NCI-H82 treated with DMSO at 0.1 percent for 48 hours (cell line): ENCODE measurements around the gene ALPP.
"Not testable (repeated sequence)": the region's sequence is repeated elsewhere in the genome, so short reads cannot be mapped to it uniquely, and the experiment has no call there.

Source experiments
- DNase-seq: peaks from one replicate; lab custom pipeline; 2025; ENCODE audit not compliant: unreplicated experiment; lab: John Stamatoyannopoulos, UW

The ALPP gene

DNA sequence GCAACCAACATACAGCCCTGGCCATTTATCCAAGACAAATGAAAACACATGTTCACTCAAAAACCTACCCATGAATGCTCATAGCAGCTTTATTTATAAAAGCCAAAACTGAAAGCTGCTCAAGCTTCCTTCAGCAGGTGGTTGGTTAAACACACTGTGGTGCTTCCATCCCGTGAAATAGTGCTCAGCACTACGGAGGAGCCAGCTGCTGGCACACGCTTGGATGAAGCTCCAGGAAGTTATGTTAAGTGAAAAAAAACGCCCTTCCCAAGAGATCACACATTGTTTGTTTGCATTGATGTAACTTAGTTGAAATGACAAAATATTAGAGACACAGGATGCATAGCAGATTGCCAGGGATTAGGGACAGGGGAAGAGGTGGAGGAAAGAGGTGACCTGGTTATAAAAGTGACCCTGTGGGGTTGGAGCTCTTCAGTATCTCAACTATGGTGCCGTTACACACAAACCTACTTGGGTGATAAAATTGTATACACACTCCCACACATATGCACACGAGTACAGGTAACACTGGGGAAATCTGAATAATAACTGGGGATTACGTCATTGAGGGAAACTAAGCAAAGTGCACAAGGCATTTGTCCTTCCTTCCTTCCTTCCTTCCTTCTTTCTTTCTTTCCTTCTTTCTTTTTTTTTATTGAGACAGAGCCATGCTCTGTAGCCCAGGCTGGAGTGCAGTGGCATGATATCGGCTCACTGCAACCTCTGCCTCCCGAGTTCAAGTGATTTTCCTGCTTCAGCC, 21.9 kb downstream of the ALPP start:
- DNase-seq, result no peak

DNA sequence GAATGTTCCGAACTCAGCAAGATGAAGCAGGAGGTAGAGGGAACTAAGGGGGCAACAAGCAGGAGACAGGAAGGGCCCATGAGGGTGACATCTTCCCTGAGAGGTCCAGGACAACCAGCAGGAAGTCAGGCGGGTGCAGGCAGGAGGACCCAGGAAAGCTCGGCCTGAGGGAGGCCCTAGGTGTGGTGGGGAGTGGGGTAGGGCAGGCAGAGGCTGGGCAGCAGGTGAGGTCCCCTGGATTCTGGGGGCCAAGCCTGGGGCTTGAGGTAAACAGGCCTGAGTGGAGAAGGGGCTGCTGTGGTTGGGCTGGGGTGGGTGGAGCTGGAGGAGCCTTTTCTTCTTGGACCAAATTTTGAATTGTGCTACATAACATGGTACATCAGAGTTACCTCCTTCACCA, 24.0 kb downstream of the ALPP start:
- no peak for DNase-seq

DNA sequence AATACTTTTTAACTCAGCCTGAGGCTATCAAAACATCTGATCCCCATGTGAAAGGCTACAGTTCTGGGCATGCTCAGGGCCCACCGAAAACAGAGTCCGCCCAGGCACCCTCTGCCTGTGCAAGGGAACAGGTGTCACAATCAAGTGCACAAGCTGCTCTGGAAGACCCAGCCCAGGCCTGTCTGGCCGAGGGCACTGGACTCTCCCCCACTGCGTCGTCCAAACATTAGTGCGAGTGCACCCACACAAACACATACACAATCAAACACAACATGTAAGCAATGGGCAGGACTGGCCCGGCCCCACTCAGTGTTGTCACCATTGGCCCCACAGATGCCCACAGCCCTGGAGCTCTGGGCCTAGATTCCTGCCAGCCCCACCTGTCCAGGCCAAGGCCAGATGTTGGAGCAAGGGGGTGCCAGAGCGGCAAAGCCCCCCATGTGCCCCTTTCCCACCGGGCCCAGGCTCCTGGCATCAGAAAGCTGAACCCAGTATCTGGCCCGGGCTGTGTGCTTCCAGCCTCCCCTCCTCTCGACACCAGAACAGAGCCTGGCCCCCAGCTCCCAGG, 27.5 kb downstream of the ALPP start:
- no peak for DNase-seq

DNA sequence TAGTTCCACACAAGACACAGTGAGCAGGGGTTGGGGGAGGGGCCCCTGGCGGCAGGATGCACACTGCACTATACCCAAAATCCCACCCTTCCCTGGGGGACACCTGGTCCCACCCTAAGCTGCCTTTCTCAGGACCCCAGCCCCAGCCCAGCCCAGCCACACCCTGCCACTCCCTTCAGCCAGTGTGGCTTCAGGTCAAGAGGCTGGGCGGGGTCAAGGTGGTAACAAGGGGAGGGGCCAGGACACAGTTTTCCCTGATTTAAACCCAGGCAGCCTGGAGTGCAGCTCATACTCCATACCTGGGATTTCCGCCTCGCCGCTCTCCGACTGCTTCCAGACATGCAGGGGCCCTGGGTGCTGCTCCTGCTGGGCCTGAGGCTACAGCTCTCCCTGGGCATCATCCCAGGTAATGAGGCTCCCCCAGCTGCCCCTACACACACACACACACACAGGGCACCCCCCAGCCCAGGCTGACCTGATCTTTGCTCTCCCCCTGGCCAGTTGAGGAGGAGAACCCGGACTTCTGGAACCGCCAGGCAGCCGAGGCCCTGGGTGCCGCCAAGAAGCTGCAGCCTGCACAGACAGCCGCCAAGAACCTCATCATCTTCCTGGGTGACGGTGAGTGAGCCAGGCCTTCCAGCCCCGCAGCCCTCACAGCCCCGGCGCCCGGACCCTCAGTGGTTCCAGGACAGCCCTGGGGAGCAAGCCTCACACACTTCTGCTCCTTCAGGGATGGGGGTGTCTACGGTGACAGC, 28.2 kb downstream of the ALPP start, which contains the start of gene ALPG:
ALPG (plus strand) TSS at position 289 of the 755 bp plus-strand sequence; CDS start at position 340, 51 bp downstream.
- DNase-seq, result no peak

DNA sequence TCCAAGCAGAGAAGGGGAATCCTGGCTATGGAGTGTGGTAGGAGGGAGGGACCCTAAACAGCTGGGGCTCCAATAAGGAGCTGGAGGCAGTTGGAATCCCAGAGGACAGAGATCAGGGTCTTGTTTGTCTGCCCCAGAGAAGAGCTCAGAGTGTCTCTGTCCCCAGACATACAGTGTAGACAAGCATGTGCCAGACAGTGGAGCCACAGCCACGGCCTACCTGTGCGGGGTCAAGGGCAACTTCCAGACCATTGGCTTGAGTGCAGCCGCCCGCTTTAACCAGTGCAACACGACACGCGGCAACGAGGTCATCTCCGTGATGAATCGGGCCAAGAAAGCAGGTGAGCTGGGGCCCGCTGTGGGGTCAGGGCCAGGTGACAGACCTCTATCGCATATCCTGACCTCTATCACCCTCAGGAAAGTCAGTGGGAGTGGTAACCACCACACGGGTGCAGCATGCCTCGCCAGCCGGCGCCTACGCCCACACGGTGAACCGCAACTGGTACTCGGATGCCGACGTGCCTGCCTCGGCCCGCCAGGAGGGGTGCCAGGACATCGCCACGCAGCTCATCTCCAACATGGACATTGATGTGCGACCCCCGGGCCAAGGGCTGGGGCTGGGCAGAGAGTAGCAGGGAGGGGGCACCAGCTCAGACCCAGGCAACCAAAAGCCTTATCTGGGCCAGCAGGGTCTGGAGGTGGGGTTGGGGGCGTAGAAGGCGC, 29.0 kb downstream of the ALPP start:
- DNase-seq, result not testable (repeated sequence)

DNA sequence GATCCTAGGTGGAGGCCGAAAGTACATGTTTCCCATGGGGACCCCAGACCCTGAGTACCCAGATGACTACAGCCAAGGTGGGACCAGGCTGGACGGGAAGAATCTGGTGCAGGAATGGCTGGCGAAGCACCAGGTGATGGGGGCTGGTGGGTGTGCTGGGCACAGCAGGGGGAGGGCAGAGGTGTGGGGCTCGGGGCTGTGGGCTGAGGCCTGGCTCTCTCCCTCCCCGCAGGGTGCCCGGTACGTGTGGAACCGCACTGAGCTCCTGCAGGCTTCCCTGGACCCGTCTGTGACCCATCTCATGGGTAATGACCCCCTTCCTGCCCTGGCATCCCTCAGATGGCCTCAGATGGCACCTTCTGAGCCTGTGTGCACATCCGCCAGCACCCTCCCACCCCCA, 29.7 kb downstream of the ALPP start:
- DNase-seq, result not testable (repeated sequence)

DNA sequence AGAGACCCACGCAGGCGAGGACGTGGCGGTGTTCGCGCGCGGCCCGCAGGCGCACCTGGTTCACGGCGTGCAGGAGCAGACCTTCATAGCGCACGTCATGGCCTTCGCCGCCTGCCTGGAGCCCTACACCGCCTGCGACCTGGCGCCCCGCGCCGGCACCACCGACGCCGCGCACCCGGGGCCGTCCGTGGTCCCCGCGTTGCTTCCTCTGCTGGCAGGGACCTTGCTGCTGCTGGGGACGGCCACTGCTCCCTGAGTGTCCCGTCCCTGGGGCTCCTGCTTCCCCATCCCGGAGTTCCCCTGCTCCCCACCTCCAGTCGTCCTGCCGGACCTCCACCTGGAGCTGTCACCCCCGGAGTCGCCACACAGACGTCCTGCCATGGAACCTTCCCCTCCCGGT, 31.1 kb downstream of the ALPP start:
- DNase-seq, result not testable (repeated sequence)

DNA sequence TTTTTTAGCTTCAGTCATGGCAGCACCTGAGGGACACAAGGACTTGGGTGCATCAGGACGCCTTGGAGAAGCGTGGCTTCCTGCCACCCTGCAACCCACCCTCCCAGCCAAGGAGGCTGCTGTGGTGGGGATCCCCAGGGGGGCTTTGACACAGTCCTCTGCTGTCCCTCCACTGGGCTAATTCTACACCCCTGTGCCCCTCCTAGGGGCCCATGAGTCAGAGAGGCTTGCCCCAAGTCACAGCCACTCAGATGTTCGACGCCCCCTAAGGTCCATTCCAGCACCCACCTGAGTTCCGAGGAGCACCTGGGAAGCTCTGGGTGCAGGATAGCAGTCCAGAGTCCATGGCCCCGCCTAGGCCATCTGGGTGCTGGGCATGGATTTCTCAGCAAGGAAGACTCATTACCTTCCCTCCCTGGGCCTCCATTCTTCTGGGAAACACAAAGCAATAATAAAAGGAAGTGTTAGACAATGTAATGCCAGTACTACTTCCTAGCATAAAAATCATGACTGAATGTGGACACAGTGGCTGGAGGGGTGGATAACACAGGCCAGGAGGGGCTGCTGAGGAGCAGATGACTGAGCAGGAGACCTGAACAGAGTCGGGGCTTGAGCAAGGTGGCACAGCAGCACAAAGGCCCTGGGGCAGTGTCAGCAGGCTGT, 31.8 kb downstream of the ALPP start:
- no peak for DNase-seq

DNA sequence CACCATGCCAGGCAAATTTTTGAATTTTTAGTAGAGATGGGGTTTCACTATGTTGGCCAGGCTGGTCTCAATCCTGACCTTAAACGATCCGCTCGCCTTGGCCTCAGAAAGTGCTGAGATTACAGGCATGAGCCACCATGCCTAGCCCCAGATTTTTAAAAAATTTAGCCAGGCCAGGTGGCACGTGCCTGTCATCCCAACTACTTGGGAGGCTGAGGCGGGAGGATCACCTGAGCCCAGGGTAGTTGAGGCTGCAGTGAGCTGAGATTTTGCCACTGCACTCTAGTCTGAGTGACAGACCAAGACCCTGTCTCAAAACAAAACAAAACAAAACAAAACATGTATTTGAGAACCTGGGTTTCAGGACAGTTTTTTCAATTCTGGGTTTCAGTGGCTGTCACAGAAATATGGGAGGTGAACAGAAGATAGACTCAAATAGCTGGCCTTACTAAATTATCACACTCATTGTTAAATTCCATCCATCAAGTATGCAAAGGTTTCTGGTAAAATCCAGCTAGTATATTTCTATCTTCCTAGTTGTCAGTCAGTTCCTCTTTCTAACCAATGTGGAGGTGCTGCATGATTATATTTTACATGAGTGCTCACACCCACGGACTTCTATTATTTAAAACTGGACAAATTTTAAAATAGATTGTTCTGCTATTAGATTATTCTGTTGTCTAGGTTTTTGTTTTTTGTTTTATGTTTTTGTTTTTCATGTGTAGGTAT, 33.5 kb downstream of the ALPP start:
- no peak for DNase-seq

DNA sequence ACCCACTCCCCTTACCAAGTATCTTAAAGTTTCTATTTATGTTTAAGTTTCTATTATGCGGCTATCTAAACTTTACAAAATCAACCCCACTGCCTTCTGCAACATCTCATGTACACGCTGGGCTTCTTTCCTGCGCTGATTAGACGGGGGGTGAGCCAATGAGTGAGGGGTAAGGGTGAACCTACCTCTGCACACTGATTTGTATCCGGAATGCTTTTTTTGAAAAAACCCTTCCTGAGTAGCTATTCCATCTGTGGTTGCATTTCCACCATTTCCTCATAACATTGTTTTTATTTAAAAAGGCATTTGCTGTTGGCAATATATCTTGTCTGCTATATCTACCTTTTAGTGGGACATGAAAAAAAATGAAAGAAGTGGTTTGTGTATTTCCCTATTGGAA, 34.4 kb downstream of the ALPP start:
- DNase-seq, result no peak

DNA sequence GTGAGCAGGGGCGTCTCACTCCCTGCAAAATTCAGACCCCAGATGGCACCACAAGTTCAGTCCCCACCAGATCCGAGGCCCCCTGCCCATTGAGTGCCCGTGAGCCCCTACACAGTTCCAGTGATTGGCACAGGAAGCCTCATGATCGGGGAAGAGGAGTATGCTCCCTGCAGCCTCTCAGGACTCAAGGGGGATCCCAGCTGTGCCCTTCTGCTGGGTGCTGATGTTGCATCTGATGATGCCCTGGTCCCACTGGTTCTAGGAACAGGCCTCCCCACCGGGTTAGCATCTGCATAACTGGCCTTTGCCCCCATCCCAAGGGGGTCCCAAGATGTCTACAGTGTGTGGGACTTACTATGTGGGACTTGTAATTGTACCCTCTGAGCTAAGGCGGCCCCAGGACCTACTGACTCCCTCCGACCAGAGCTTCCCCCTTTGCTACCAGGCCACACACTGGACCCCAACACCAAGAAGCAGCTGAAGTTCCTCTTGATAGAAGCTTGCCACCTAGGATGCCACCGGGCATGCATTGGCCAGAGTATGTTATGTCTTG, 36.7 kb downstream of the ALPP start:
- no peak for DNase-seq

DNA sequence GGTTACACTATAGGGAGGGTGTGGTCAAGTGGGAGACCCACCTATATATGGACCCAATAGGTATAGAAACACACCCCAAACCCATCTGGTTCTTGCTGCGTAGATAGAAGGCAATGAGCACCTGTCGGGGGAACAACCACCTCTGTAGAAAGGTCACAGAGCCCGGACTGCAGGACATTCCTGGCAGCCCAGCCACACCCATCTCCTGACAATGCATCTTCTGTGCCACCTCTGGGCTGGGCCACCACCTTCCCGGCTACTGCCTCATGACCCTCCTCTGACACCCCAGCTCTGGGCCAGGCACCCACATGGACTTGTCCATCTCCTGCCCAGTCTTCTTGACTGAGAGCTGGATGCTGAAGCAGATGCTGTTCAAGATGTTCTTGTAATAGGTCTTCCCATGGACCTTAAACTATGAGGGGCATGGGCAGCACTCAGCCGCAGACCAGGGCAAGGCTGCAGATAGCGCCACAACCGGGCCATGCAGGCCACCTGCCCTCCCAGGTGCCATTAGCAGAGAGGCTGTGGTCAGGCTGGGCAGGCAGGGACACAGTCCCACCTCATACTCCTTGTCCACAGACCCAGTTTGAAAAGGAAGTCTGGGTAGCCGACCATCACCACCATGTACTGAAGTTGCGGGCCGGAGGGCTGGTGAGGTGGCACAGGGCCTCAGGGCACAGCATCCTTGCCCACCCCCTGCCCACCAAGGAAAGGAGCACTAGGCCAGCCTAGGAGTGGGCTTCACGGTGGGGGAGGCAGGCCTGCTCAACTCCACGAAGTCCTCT, 37.4 kb downstream of the ALPP start:
- no peak for DNase-seq

DNA sequence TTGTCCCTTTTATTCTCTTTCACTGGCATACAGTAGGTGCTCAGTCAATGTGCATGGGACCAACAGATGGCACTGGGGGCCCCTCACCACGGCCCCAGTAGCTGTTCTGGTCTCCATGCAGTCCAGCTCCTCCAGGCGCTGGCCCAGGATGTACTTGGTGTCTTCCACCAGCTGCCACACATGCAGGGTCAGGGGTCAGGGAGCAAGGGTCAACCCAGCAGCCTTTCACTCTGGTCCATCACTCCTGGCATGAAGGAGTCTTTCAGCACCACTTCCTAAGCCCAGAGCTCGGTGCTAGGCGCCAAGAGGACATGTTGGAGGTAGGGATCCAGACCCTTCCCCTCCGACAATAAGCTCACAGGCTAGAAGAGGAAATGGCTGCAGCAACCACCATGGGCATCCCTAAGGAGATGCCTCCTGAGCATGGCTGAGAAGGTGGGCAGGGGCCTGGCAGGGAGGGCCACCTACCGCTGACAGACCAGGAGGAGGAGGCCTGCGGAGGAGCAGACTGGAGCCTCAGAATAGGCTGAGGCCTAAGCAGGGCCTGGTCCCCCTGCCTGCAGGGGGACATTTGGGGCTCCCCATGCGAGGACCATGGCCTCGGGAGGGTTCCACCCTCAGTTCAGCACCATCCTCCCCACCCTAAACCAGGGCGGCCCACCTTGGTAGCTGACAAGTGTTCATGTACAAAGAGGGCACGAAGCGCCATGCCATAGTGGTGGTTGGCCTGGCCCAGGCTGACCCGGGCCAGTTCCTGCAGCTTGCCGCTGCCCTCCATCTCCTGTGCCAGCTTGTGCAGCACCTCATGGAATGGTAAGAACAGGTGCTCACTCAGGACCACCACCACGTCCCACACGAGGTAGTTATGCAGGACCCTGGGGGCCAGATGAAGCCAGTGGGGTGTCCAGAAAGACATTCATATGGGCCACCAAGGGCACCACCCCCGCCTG, 38.2 kb downstream of the ALPP start:
- DNase-seq, result no peak

DNA sequence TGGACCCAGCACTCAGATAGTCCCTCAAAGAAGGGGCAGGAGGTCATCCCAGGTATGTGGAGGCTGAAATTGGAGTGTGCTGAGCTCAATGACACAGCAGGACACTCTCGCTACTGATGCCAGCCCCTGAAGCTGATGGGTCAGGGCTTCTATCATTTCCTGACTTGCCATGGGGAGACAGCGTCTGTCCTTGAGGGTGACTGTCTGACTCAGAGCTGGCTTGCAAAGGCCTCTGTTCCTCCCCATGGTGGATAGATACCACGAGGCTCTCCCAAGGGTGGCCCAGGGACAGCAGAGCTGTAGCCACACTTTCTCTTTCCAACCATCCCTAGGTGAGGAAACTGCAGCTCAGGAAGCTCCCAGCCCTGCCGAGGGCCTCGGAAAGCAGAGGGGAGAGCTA, 38.9 kb downstream of the ALPP start:
- no peak for DNase-seq

DNA sequence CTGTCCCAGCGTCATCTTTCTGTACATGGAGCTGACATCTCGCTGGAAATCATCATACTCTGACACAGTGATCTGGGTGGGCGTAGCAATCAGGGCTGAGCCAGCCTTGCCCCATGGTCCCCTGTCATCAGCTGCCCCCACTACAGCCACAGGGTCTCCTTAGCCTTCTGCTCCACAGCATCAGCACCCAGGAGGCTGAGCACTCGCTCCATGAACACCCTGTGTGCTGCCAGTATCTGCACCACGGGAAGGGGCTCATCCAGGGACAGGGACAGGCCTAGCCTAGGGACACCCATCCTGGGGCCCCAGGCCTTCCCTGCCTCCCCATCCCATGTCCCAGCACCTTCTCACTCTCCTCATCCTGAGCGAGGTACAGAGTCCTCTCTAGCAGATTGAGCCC, 39.5 kb downstream of the ALPP start:
- no peak for DNase-seq

DNA sequence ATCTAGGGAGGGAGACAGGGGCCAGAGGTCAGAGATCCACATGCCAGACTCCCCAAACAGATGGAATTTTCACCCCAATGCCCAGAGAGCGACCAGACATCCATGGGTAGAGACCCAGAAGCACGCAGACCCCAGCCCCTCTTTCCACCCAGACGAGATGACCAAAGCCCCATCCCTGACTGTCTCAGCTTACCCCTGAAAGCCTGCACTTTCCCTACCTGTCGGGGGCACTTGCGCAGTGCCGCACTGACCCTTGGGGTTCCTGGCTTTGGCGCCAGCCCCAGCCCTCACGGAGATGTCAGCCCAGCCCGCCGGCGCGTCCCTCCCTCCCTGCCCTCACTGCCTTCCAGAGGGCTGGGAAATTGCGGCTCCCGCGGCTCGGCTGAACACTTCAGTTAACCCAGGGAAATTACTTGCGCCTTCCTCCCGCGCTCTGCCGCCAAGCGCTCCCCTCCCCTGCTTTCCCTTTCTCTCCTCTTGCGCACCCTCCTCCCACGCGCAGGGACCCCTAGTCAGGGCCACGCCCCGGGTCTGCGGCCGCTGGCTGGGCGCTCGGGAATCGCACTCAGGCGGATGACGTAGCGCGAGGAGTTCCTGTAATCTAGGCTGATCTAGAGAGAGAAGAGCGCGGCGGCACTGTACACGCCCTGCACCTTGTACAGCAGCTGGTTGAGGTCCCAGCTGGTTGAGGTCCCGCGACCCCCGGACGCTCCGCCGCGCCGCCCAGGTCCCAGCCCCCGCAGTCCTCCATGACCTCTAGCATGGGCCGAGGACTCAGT, 40.1 kb downstream of the ALPP start:
- DNase-seq, result no peak
